GM10266 (cell line): ENCODE measurements around the gene OCEL1.

Source experiments
- DNase-seq: peaks from one replicate; pipeline ENCODE4 v3.0.0; 2012; ENCODE audit errors: extremely low spot score
- CTCF ChIP-seq: IDR thresholded peaks from 2 replicates; pipeline ENCODE4 v1.5.1; 2012; ENCODE audit warnings: mild to moderate bottlenecking, low read depth; ENCODE audit not compliant: control insufficient read depth, insufficient read depth; ENCODE audit errors: missing control alignments

OCEL1 gene

DNA sequence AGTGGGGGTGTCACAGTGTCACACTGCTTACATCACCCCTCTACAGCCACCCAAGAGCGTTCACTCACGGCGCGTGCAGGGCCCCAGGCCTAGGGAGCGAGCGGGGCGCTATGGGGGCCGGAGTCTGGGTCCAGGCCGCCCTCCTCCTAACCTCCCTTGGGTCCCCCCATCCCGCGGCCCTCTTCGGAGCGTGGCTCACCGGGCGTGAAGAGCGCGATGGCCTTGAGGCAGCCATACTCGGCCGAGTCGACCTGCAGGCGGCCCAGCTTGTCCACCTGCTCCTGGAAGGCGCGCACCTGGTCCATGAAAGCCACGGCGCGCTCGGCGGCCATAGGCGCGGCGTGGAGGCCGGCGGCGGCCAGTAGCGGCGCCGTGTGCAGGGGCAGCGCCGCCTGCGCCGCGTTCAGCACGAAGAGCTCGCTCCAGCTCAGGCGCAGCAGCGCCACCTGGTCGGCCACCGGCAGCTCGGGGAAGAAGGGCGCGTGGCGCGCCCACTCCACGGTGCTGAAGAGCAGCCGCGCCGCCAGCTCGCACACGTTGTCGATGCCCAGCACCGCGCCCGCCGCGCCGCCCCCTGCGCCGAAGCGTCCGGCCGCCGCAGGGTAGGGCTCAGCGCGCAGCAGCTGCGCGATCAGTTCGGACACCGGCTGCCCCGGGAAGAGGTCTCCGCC, 9.4 kb downstream of the OCEL1 start:
- TF ChIP-seq CTCF, result peak; percentile 83
- peak; percentile 85 for DNase-seq

GRCh38 chr19:17235971-17236777, 10.1 kb downstream of the OCEL1 start:
- TF ChIP-seq CTCF, result no peak
- DNase-seq, result no peak

DNA sequence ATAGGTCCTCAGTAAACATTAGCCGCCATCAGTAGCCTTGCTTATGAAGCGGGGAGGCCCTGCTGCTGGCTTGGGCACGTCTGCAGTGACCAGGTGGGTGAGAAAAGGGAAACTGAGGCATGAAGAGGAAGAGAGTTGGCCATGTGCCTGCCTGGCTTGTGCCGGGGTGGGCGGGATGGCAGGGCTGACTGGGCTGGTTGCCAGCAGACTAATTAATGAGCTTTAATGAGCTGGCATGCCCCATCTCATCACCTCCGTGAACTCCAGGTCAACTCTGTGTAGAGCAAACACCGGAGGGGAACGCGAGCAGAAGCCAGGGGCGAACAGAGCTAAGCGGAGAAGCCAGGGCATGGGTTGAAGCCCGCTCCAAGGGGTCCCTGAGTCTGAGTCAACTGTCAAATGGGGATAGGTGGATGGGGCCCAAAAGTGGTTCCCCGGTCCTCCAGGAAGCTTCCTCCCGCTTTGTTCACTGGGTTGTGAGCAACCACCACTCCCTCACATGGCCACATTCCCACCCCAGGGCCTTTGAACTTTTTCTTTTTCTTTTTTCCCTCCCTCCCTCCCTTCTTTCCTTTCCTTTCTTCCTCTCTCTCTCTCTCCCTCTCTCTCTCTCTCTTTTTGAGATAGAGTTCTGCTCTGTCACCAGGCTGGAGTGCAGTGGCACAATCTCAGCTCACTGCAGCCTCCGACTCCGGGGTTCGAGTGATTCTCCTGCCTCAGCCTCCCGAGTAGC, 11.0 kb downstream of the OCEL1 start:
- no peak for TF ChIP-seq CTCF
- DNase-seq, result no peak

GRCh38 chr19:17237747-17238706, 12.0 kb downstream of the OCEL1 start:
- DNase-seq, result no peak
- no peak for TF ChIP-seq CTCF

GRCh38 chr19:17240062-17240752, 14.2 kb downstream of the OCEL1 start:
- TF ChIP-seq CTCF, result no peak
- no peak for DNase-seq

- no peak for TF ChIP-seq CTCF
- DNase-seq, result no peak
Observed at GRCh38 chr19:17240826-17241399, 14.9 kb downstream of the OCEL1 start.
